Suppressor macrophage treated with lipopolysaccharide for 1 hour (primary cell): ENCODE data around the gene ARID1B.
"Not testable (repeated sequence)": the region's sequence is repeated elsewhere in the genome, so short reads cannot be mapped to it uniquely, and the experiment has no call there.

Experiments
- DNase-seq, 3 donors: peaks; one replicate each; pipeline ENCODE4 v3.0.0-alpha.2; 2020 to 2022

The ARID1B gene

GRCh38 chr6:157143890-157144798 lies 367.0 kb downstream of the ARID1B start:
- no peak for DNase-seq

DNA sequence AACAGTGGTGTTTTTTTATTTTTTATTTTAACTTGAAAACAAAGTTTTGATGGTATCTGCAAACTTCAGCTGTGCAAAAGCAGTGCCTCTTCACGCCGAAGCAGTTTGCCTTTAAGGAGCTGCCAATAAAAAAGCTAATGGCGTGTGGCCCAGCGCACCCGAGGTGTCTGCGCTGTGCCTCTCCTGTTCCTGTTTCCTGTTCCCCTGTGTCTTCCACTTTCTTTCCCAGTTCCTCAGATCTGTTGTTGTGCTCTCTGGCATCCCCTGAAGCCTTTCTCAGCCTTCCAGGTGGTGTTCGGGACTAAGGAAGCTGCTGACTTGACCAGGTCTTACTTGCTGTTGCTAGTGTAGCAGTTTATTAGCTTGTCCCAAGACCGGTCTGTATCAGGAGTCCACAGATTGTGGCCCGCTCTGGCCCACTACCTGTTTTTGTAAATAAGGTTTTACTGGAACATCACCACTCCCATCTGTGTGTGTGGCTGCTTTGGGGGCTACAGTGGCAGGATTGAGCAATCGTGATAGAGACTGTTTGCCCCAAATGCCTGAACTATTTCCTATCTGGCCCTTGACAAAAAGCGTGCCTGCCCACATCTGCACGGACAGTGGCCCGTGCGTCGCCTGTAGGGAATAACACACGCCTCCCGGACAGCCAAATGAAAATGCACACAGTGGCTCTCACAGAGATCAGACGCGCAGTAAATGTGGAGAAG lies 367.8 kb downstream of the ARID1B start:
- DNase-seq = no peak

GRCh38 chr6:157145656-157146285 lies 368.6 kb downstream of the ARID1B start:
- no peak for DNase-seq

DNA sequence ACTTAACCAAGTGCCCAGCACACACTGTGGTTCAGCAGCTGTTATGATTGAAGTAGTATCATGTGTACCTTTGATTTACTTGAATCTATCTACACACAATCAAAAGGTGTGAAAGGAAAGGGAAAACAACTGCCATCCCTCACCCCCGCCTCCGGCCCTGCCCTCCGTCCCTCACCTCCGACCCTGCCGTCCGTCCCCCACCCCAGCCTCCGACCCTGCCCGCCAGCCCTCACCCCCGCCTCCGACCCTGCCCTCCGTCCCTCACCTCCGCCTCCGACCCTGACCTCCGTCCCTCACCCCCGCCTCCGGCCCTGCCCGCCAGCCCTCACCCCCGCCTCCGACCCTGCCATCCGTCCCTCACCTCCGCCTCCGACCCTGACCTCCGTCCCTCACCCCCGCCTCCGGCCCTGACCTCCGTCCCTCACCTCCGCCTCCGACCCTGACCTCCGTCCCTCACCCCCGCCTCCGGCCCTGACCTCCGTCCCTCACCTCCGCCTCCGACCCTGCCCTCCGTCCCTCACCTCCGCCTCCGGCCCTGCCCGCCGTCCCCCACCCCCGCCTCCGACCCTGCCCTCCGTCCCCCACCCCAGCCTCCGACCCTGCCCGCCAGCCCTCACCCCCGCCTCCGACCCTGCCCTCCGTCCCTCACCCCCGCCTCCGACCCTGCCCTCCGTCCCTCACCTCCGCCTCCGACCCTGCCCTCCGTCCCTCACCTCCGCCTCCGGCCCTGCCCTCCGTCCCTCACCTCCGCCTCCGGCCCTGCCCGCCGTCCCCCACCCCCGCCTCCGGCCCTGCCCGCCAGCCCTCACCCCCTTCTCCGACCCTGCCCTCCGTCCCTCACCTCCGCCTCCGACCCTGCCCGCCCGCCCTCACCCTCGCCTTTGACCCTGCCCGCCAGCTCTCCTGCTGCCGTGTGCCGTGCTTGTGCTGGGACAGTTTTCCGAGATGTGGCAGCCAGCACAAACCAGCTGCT lies 370.2 kb downstream of the ARID1B start:
- not testable (repeated sequence) for DNase-seq

- no peak for DNase-seq
Measured at GRCh38 chr6:157148391-157149323, 371.5 kb downstream of the ARID1B start.

- no peak for DNase-seq
Measured at GRCh38 chr6:157150076-157150475, 372.9 kb downstream of the ARID1B start.

DNA sequence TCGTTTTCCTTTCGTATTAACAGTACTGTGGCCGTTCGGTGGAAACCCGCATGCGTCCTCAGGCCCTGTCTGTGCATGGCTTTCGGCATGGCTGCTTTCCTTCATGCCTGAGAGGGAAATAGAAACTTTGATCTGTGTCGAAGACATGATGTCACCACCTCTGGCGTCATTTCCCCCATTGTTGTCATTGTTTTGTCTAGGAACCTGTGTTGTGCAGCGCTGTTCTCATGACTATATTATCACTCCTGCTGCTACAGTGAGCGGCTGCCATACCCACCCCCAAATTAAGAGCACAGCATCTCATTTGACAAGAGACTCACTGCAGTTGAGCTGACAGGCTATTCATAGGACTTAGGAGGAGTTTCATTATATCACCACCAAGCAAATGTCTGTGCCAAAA lies 373.9 kb downstream of the ARID1B start:
- peak in 1 of 3 donors; percentile 12 for DNase-seq

DNA sequence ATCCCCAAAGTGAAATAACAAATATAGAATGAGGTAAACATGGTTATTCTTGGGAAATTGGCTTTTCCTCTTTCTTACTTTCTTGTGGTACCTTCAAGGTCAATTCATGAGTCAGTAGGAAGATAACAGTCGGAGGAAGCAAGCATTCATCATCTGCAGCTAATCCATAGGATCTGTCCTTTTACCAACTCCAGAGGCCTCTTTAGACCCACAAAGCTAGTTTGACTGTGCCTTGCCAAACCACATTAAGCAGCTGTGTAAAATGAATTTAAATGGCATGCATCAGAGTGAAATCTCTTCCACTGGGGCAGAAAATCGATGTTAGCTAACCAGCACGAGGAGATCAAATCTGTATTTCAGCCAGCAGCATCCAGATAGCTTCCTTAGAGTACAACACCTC lies 374.8 kb downstream of the ARID1B start:
- no peak for DNase-seq

DNA sequence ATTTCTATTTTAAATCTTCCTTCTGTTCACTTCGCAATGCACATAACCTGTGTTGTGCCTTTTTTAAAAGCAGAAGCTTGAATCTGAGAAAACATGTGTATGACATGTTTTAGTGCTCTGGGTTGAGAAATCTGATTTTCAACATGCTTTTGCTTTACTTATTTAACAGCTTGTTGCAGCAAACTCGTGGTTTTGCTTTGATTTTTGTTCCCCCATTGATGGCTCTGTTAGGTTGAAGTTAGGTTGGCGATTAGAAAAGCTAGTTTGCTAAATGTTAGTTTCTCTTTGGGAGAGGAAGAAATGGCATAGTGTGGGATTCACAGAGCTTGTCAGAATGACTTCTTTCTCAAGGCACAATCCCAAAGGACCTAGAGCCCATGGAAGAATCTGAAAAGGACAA lies 375.4 kb downstream of the ARID1B start:
- no peak for DNase-seq

GRCh38 chr6:157155804-157156203 lies 378.6 kb downstream of the ARID1B start:
- DNase-seq = no peak

DNA sequence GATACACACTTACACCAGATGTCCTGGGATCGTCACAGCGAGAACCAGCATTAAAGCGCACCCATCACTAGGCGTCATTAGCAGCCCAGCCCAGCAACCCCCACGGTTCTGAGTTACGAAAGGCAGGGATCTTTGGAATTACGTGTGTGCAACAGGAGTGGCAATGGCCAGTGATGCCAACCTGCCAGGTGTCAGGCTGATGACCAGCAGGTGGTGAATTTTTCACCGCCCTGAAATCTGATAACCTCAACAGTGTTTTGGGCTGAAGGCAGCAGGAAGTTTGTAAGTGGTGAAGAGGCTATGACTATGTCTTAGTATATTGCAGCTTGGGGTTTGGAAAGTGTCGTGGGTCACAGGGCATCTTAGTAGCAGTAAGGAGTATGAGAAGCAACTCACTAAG lies 380.1 kb downstream of the ARID1B start:
- DNase-seq = no peak

- no peak for DNase-seq
Measured at GRCh38 chr6:157158456-157158855, 381.3 kb downstream of the ARID1B start.

DNA sequence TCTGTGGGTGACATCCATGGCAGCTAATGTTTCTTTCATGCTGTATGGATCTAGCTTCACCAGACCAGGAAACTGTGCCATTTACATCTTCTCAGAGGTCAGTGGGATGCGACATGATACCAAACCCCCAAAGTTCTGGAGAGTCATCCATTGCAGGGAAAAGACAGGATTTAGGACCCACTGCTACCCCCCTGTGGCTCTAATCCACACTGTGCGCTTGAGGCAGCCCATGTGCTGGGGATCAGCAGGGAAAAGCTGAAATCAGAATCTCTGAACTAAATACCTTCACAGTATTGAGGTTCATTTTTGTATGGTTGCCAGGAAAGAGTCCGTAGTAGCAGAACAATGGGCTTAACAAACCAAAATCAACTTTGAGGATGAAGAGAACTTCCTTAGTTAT lies 381.7 kb downstream of the ARID1B start:
- no peak for DNase-seq

DNA sequence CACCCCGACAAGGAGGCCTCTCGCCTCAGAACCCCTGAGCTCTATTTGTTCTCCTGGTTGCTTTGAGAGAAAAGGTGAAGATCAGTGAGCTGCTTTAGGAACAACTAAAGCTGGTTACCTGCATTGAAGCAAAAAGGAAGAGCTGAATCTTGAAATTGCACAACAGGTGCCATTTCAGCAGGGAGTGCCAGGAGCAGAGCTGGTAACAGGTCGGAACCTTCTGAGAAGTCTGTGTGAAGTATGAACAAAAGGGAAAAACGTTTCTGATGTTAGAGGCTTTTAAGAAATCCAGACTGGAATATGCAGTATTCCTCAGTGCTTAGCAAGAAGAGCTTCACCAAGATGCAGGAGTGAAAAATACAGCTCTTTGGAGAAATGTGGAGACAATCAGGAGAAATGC lies 382.2 kb downstream of the ARID1B start:
- no peak for DNase-seq

- DNase-seq = no peak
Measured at GRCh38 chr6:157161912-157162311, 384.7 kb downstream of the ARID1B start.

GRCh38 chr6:157162766-157163433 lies 385.7 kb downstream of the ARID1B start:
- no peak for DNase-seq

- no peak for DNase-seq
Measured at GRCh38 chr6:157163434-157164159, 386.4 kb downstream of the ARID1B start.

- DNase-seq = no peak
Measured at GRCh38 chr6:157164972-157165371, 387.8 kb downstream of the ARID1B start.

DNA sequence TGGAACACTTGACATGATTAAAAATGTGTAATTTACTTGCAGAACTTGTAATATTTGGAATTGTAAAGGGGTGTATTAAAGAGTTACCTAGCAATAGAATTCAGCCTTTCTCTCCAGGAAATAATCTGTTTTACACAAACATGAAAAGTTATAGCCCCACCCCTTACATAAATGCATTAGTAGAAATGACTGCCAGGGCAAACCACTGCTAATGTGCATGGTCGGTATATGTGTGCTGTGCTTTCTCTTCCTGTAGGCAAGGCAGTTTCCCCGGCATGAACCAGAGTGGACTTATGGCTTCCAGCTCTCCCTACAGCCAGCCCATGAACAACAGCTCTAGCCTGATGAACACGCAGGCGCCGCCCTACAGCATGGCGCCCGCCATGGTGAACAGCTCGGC lies 389.6 kb downstream of the ARID1B start:
- no peak for DNase-seq

DNA sequence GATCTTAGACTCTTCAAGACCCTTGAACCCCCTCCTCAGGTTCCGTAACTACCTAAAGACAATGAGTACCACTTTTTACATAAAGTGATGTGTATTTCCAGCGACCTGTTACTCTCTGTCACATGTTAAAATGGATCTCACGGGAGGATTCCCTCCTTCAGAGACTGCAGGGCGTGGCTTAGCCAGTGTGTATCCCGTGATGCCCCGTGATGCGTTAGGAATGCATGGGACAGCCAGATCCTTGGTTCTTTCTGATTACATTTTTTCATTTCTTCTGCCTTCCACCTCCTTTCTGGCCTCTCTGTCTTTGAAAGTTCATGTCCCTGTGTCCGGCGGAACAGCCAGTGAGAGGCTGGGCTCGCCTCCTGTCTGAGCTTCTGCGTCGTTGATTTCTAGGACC lies 390.7 kb downstream of the ARID1B start:
- no peak for DNase-seq
